HepG2 (cell line): ENCODE data around the gene DNM1L. TPM values are rescaled to one million over a fixed set of nuclear protein-coding genes. Genes with fewer than 3 reads are reported as not detected.

Experiments used
- DR1 ChIP-seq: sonication (generic); formaldehyde crosslinking; IDR thresholded peaks from 2 replicates; pipeline ENCODE4 v1.8.0; 2021; ENCODE audit warnings: mild to moderate bottlenecking, missing genetic modification reagents, inconsistent platforms
- FOXA1 ChIP-seq, 2 experiments: fragments of 450-650 bp in 1 of 2; sonication (generic) in 1 of 2; formaldehyde crosslinking in 1 of 2; IDR thresholded peaks; 2 replicates each; pipeline versions ENCODE4 v1.4.0 to v1.6.1; 2016 to 2020; ENCODE audit warnings: missing genetic modification reagents in 1 of 2
- KDM2A ChIP-seq: sonication (generic); formaldehyde crosslinking; IDR thresholded peaks from 2 replicates; pipeline ENCODE4 v1.4.0; 2020; ENCODE audit warnings: low read depth, missing genetic modification reagents, borderline replicate concordance
- MED1 ChIP-seq: sonication (generic); formaldehyde crosslinking; IDR thresholded peaks from 2 replicates; pipeline ENCODE4 v1.4.0; 2020; ENCODE audit warnings: missing genetic modification reagents
- NR2C2 ChIP-seq: sonication (generic); formaldehyde crosslinking; IDR thresholded peaks from 2 replicates; pipeline ENCODE4 v1.4.0; 2020; ENCODE audit warnings: missing genetic modification reagents, mild to moderate bottlenecking, moderate library complexity, borderline replicate concordance
- POGK ChIP-seq: sonication (generic); formaldehyde crosslinking; conservative IDR thresholded peaks from 2 replicates; pipeline ENCODE4 v1.8.0; 2022; ENCODE audit warnings: mild to moderate bottlenecking, moderate library complexity, missing genetic modification reagents
- SAFB2 ChIP-seq: sonication (generic); formaldehyde crosslinking; IDR thresholded peaks from 2 replicates; pipeline ENCODE4 v1.5.1; 2020; ENCODE audit warnings: missing genetic modification reagents, low read depth, mild to moderate bottlenecking, borderline replicate concordance
- SAP130 ChIP-seq: IDR thresholded peaks from 2 replicates; pipeline ENCODE4 v1.6.1; 2016; ENCODE audit warnings: low read depth
- SYNCRIP ChIP-seq: fragments of 200-400 bp; formaldehyde crosslinking; IDR thresholded peaks from 2 replicates; pipeline ENCODE4 v1.6.1; 2018; ENCODE audit warnings: mild to moderate bottlenecking, low read depth, low read length; ENCODE audit not compliant: insufficient read depth
- TFE3 ChIP-seq: IDR thresholded peaks from 2 replicates; pipeline ENCODE4 v1.6.1; 2016
- TGIF2 ChIP-seq: IDR thresholded peaks from 2 replicates; pipeline ENCODE4 v1.6.1; 2016; ENCODE audit warnings: control low read depth, missing compliant biosample characterization
- TRAFD1 ChIP-seq: sonication (generic); formaldehyde crosslinking; IDR thresholded peaks from 2 replicates; pipeline ENCODE4 v1.5.1; 2020; ENCODE audit warnings: missing genetic modification reagents, mild to moderate bottlenecking, borderline replicate concordance
- ZNF230 ChIP-seq: sonication (generic); formaldehyde crosslinking; IDR thresholded peaks from 2 replicates; pipeline ENCODE4 v1.4.0; 2020; ENCODE audit warnings: mild to moderate bottlenecking, missing genetic modification reagents
- ZNF331 ChIP-seq: sonication (generic); formaldehyde crosslinking; IDR thresholded peaks from 2 replicates; pipeline ENCODE4 v1.4.0; 2020; ENCODE audit warnings: missing genetic modification reagents
- ZNF362 ChIP-seq: sonication (generic); formaldehyde crosslinking; IDR thresholded peaks from 2 replicates; pipeline ENCODE4 v1.4.0; 2020; ENCODE audit warnings: missing genetic modification reagents, mild to moderate bottlenecking, borderline replicate concordance
- ZNF546 ChIP-seq: sonication (generic); formaldehyde crosslinking; conservative IDR thresholded peaks from 2 replicates; pipeline ENCODE4 v1.8.1; 2023; ENCODE audit warnings: mild to moderate bottlenecking, missing genetic modification reagents
- ZNF572 ChIP-seq: sonication (generic); formaldehyde crosslinking; IDR thresholded peaks from 2 replicates; pipeline ENCODE4 v1.5.1; 2020; ENCODE audit warnings: mild to moderate bottlenecking, missing genetic modification reagents
- ZNF639 ChIP-seq: conservative IDR thresholded peaks from 2 replicates; pipeline ENCODE4 v1.6.1; 2018; ENCODE audit warnings: missing genetic modification reagents
- ZNF749 ChIP-seq: sonication (generic); formaldehyde crosslinking; IDR thresholded peaks from 2 replicates; pipeline ENCODE4 v1.8.0; 2022; ENCODE audit warnings: mild to moderate bottlenecking, missing genetic modification reagents, moderate library complexity, borderline replicate concordance
- ZNF839 ChIP-seq: sonication (generic); formaldehyde crosslinking; IDR thresholded peaks from 2 replicates; pipeline ENCODE4 v1.4.0; 2020; ENCODE audit warnings: missing genetic modification reagents, mild to moderate bottlenecking, borderline replicate concordance
- polyA plus RNA-seq, 8 experiments: library from polyadenylated mRNA; depleted of rRNA in 3 of 8; stranded (reverse) in 7 of 8; unstranded in 1 of 8; fragments of >200 nt; fragmentation: Illumina TruSeq in 4 of 8; extraction: Trizol in 4 of 8; gene quantifications; 2 replicates each; pipeline versions ENCODE4 v1.2.1 to v1.2.3, GENCODE V29; 2011 to 2016; ENCODE audit warnings: low read depth in 4 of 8, missing spikeins in 1 of 8, mixed read lengths in 1 of 8; ENCODE audit not compliant: insufficient read depth in 1 of 8
- total RNA-seq, 5 experiments: library from RNA; depleted of rRNA; stranded (reverse); fragments of >200 nt; fragmentation: Illumina TruSeq; extraction: Trizol; gene quantifications; 2 replicates each; pipeline ENCODE4 v1.2.3, GENCODE V29; 2016; ENCODE audit warnings: low read depth in 1 of 5

DNM1L gene
- total and polyA plus RNA-seq, 2 of the 13 experiments (the other 11 are each of a cell fraction or from before 2014, with no cell fraction given): 35.9 to 65.8 TPM

GRCh38 chr12:32755051-32755653, 76.1 kb downstream of the DNM1L start (continued):
- TF ChIP-seq SAFB2 (CRISPR knock-in tag) (no peak; the same call in 1 of the 2 replicates), POGK (CRISPR knock-in tag) (peak; percentile 82), DR1 (CRISPR knock-in tag) (0 out of 2 replicates have a peak, but pooled peaks have one; percentile 33), ZNF749 (0 out of 2 replicates have a peak, but pooled peaks have one; percentile 36), MED1 (CRISPR knock-in tag) (peak; percentile 51), SAP130 (peak; percentile 73), TGIF2 (CRISPR knock-in tag) (peak; percentile 18), ZNF230 (CRISPR knock-in tag) (peak; percentile 76; the same call in 1 of the 2 replicates), ZNF572 (CRISPR knock-in tag) (0 out of 2 replicates have a peak, but pooled peaks have one; percentile 2), ZNF639 (CRISPR knock-in tag) (0 out of 2 replicates have a peak, but pooled peaks have one; percentile 17), FOXA1 (IDR thresholded peaks at IDR 0.05) (no peak), FOXA1 (CRISPR knock-in tag; IDR thresholded peaks at IDR 0.05) (0 out of 2 replicates have a peak, but pooled peaks have one; percentile 6), ZNF839 (CRISPR knock-in tag) (peak; percentile 86; the same call in 1 of the 2 replicates), KDM2A (CRISPR knock-in tag) (peak; percentile 58; the same call in 1 of the 2 replicates), SYNCRIP (no peak), ZNF362 (peak; percentile 56; the same call in 1 of the 2 replicates), TFE3 (CRISPR knock-in tag) (0 out of 2 replicates have a peak, but pooled peaks have one; percentile 29), ZNF331 (CRISPR knock-in tag) (peak; percentile 40; the same call in 1 of the 2 replicates), NR2C2 (CRISPR knock-in tag) (no peak), ZNF546 (CRISPR knock-in tag) (peak; percentile 88; the same call in 1 of the 2 replicates), TRAFD1 (no peak)
